Breast epithelium (tissue), 3 donors: ENCODE results near the gene FGF4.

ENCODE experiments used
- POLR2AphosphoS5 ChIP-seq, 3 donors: sonication (generic); formaldehyde crosslinking; IDR thresholded peaks; one replicate each; pipeline ENCODE4 v1.6.1; 2017; ENCODE audit warnings: antibody characterized with exemption in 3 of 3
- TF ChIP-seq, protein P1 (sequence below), 3 donors: fragments of 450-650 bp; IDR thresholded peaks; one replicate each; pipeline ENCODE4 v1.5.1; 2016 to 2017; ENCODE audit warnings: antibody characterized with exemption in 3 of 3, mild to moderate bottlenecking in 3 of 3, moderate library complexity in 3 of 3

DNA sequence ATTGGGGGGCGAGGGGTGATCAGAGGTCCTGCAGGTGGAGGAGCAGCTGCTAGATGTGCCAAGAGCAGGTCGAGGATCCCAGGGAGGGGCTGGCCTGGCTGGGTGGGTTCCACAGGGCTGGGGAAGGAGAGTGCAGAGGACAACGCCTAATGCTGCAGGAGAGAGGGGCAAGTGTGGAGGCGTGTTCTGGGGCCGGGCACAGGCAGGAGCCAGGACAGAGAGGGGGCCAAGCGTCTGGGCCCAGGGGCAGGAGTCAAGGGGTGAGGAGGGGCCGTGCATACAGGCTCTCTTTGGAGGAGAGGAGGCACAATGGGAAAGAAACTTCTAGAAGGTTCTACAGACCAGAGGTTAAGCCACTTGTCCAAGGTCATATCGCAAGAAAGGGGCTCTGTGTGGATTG lies 44.6 kb downstream of the FGF4 start:
- TF ChIP-seq, protein P1, sequence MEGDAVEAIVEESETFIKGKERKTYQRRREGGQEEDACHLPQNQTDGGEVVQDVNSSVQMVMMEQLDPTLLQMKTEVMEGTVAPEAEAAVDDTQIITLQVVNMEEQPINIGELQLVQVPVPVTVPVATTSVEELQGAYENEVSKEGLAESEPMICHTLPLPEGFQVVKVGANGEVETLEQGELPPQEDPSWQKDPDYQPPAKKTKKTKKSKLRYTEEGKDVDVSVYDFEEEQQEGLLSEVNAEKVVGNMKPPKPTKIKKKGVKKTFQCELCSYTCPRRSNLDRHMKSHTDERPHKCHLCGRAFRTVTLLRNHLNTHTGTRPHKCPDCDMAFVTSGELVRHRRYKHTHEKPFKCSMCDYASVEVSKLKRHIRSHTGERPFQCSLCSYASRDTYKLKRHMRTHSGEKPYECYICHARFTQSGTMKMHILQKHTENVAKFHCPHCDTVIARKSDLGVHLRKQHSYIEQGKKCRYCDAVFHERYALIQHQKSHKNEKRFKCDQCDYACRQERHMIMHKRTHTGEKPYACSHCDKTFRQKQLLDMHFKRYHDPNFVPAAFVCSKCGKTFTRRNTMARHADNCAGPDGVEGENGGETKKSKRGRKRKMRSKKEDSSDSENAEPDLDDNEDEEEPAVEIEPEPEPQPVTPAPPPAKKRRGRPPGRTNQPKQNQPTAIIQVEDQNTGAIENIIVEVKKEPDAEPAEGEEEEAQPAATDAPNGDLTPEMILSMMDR (IDR thresholded peaks at IDR 0.05): no peak
- TF ChIP-seq POLR2AphosphoS5 (IDR thresholded peaks at IDR 0.05): no peak
